ENCODE data around the gene CELF4.

The CELF4 gene

DNA sequence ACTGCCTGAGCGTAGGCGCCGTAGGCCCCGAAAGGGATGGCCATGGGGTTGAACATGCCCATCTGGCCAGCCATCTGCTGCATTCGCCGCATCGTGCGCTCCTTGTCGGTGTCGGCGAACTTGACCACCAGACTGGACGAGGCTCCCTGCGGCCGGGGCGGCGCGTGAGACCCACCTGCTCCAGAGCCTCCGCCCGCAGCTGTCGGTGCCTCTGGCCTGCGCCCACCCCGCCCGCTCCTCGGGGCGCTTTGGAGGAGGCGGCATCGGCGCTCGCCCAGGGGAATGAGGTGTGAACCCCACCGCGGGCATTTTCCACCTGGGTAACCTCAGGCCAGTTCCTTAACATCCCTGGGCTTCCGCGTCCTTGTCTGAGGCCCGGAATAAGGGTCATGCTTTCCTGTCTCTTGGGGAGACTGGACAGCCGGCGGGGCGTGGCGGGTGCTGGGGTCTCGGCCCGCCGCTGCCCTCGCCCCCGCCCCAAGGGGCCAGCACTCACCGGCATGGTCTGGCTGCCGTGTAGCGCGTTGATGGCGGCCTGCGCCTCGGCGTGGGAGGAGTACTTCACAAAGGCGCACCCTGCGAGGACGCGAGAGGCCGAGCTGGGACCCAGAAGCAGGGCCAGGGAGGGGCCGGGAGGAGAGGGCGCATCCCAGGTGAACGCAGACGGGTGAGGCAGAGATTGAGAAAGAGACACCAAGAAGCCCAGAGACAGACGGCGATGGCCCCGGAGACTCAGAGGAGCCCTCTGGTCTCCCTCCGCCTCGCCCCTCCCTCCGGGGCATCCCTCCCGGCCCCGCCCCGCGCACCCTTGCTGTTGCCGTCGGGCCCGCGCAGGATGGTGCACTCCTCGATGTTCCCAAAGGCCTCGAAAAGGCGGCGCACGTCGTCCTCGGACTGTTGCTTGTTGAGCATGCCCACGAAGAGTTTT lies 291.0 kb downstream of the CELF4 start:
- DNase-seq (ENCODE audit: insufficient read length) = no peak
- no peak for TF ChIP-seq POLR2AphosphoS5 (IDR thresholded peaks at IDR 0.05; ENCODE audit: low read depth, low read length)
- no peak for TF ChIP-seq POLR2A (IDR thresholded peaks at IDR 0.05; ENCODE audit: low read depth, low read length)
- no peak for FAIRE-seq

DNA sequence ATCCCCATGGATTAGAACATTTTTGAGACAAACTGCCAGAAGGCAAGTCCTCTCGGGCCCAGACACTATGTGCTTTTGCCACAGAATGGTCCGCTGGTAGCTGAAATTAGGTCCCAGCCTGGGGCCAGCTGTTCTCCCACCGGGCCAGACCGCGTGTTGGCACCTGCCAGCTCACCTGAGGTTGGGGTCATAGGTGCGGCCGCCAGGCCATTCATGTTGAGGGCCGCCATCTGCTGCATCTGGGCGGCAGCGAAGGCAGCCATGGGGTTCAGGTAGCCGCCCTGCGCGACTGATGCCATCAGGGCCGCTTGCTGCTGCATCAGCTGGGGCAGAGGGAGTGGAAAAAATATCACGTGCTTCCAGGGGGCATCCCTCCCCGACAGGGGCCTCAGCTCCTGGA lies 292.8 kb downstream of the CELF4 start:
- TF ChIP-seq POLR2A (IDR thresholded peaks at IDR 0.05; ENCODE audit: low read depth, low read length) (no peak), POLR2AphosphoS5 (IDR thresholded peaks at IDR 0.05; ENCODE audit: low read depth, low read length) (no peak), TAF1 (IDR thresholded peaks at IDR 0.05; ENCODE audit: borderline replicate concordance, low read depth, low read length) (no peak)
- FAIRE-seq (no peak), DNase-seq (ENCODE audit: insufficient read length) (no peak)

DNA sequence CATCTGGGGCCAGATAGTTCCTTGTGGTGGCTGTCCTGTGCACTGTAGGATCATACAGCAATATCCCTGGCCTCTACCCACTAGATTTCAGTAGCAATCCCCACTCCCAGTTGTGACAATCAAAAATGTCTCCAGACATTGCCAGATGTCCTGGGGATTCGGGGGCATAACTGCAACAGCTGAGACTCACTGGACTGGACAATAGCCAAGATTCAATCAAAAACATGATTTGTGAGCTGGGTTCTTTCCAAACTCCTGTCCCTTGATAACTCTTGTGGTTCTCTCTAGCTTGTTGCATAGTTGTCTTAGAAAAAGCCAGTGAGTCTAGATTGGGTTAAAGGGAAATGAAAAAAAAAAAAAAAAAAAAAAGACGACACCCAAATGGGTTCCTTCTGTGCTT lies 293.4 kb downstream of the CELF4 start:
- DNase-seq (ENCODE audit: insufficient read length) (no peak), FAIRE-seq (no peak)
- TF ChIP-seq POLR2A (IDR thresholded peaks at IDR 0.05; ENCODE audit: low read depth, low read length) = no peak
- TF ChIP-seq POLR2AphosphoS5 (IDR thresholded peaks at IDR 0.05; ENCODE audit: low read depth, low read length) = no peak
- no peak for TF ChIP-seq TAF1 (IDR thresholded peaks at IDR 0.05; ENCODE audit: borderline replicate concordance, low read depth, low read length)

DNA sequence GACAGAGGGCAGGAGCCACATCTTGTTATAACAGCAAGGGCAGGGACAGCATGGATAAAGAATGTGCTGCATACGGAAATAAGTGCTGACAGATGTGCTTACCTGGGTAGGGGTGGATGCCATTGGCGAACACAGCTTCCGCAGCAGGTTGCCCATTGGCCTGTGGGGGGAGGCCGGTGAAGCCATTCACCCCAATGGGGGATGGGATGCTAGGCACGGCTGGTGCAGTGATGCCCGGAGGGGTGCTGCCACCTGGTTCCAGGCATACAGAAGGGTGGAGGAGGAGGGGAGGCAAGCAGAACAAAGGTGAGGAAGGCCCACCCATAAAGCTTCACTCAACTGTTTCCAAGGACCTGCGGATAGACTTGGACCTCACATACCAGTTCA lies 294.9 kb downstream of the CELF4 start:
- FAIRE-seq (no peak), DNase-seq (ENCODE audit: insufficient read length) (no peak)
- TF ChIP-seq TAF1 (IDR thresholded peaks at IDR 0.05; ENCODE audit: borderline replicate concordance, low read depth, low read length) = no peak
- no peak for TF ChIP-seq POLR2A (IDR thresholded peaks at IDR 0.05; ENCODE audit: low read depth, low read length)
- no peak for TF ChIP-seq POLR2AphosphoS5 (IDR thresholded peaks at IDR 0.05; ENCODE audit: low read depth, low read length)

DNA sequence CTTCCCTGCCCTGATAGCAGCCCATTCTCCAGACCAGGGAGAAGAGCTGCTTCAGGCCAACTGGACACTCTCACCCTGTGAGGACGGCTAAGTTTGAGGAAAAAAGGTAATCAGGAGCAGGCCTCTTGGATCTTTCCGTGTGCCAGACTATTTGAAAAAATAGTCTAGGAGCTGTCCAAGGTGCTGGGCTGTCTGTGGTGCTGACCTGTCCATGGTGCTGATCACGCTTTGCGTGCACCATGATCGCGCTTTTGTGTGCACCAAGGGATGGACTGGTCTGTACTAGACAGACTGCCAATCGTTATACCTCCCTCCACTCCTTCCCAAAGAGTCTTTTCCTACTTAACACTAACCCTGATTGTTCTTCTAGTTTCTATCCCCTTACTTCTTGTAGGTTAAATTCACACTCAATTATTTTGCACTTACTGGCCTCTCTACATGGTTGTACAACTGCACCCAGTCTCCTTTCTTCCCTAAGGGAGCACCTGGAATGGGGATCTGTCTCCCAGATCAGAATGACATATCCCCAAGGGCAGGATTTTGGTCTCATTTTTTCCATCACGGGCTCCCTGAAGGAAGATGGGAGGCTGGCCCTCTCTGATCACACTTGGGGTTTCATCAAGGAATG lies 295.4 kb downstream of the CELF4 start:
- no peak for FAIRE-seq
- no peak for TF ChIP-seq POLR2A (IDR thresholded peaks at IDR 0.05; ENCODE audit: low read depth, low read length)
- no peak for TF ChIP-seq POLR2AphosphoS5 (IDR thresholded peaks at IDR 0.05; ENCODE audit: low read depth, low read length)
- no peak for TF ChIP-seq TAF1 (IDR thresholded peaks at IDR 0.05; ENCODE audit: borderline replicate concordance, low read depth, low read length)

DNA sequence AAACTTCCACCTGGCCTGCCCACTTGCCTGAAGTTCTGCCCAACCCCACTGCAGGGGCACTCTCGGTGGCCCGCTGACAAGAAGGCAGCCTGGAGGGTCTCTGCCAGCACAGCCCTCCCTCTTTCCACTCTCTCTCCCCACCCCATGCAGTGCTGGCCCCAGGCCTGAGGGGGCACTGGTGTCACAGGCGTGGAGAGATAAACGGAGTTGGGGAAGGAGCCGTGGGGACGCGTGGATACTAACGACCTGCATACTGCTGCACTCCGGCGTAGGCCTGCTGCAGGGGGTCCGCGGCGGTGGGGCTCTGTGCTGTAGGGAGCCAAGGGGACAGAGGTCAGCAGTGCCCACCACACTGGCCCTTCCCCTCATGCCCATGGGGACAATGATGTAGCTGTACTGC lies 299.3 kb downstream of the CELF4 start:
- FAIRE-seq (no peak), DNase-seq (ENCODE audit: insufficient read length) (no peak)
- no peak for TF ChIP-seq POLR2A (IDR thresholded peaks at IDR 0.05; ENCODE audit: low read depth, low read length)
- no peak for TF ChIP-seq TAF1 (IDR thresholded peaks at IDR 0.05; ENCODE audit: borderline replicate concordance, low read depth, low read length)
- no peak for TF ChIP-seq POLR2AphosphoS5 (IDR thresholded peaks at IDR 0.05; ENCODE audit: low read depth, low read length)

More for the DNA sequence above, 295.4 kb downstream of the CELF4 start:
- no peak for DNase-seq (ENCODE audit: insufficient read length)

DNA sequence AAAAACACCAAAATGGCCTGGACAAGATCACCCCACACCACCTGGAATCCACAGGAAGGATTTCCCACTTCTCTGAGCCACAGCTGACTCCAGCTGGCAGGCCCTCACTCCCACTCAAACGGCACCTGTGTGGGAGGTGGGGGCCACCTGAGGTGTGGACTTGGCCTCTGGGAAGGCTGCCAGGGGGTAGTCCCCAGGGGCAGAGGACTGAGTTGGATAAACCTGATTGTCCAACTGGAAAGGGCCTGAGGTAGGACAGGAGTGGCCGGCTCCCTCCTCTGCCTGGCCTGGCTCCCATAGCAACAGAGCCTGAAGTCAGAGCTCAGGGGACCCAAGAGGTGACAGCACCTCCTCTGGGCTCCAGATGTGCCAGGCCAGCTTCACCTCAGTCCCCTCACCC lies 300.2 kb downstream of the CELF4 start:
- FAIRE-seq = no peak
- TF ChIP-seq POLR2A (IDR thresholded peaks at IDR 0.05; ENCODE audit: low read depth, low read length) (no peak), TAF1 (IDR thresholded peaks at IDR 0.05; ENCODE audit: borderline replicate concordance, low read depth, low read length) (no peak), POLR2AphosphoS5 (IDR thresholded peaks at IDR 0.05; ENCODE audit: low read depth, low read length) (no peak)

DNA sequence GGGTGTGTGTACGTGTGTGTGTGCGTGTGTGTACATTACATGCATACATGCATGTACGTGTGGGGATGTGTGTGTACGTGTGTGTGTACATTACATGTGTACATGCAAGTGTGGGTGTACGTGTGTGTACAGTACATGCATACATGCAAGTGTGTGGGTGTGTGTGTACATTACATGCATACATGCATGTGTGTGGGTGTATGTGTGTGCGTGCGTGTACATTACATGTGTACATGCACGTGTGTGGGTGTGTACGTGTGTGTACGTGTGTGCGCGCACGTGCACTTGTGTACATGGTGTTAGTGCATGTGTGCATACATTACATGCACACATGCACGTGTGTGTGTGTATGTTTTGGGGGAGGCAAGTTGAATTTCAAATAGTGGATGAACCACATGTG lies 300.6 kb downstream of the CELF4 start:
- DNase-seq (ENCODE audit: insufficient read length) = no peak
- no peak for TF ChIP-seq POLR2AphosphoS5 (IDR thresholded peaks at IDR 0.05; ENCODE audit: low read depth, low read length)
- TF ChIP-seq TAF1 (IDR thresholded peaks at IDR 0.05; ENCODE audit: borderline replicate concordance, low read depth, low read length) = no peak
- TF ChIP-seq POLR2A (IDR thresholded peaks at IDR 0.05; ENCODE audit: low read depth, low read length) = no peak
- no peak for FAIRE-seq

More for the DNA sequence above, 300.2 kb downstream of the CELF4 start:
- no peak for DNase-seq (ENCODE audit: insufficient read length)

DNA sequence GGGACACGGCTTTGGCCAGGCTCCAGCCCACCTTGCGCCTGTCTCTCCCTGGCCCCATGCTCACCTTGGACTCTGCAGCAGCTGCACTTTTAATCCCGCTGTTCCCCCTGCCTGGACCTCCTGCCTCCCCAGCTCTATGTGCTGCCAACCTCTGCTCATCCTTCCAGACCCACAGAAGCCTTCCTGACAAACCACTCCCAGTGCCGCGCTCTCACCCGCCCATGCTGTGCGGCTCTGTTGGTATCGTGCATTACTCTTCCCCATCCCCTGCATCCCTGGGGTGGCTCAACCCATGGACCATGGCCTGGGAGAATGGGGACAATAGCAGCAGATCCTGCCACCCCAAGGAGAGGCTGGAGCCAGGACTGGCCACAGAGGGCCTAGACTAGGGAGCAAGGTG lies 303.6 kb downstream of the CELF4 start:
- DNase-seq (ENCODE audit: insufficient read length) (no peak), FAIRE-seq (no peak)
- no peak for TF ChIP-seq TAF1 (IDR thresholded peaks at IDR 0.05; ENCODE audit: borderline replicate concordance, low read depth, low read length)
- no peak for TF ChIP-seq POLR2AphosphoS5 (IDR thresholded peaks at IDR 0.05; ENCODE audit: low read depth, low read length)
- TF ChIP-seq POLR2A (IDR thresholded peaks at IDR 0.05; ENCODE audit: low read depth, low read length) = no peak

DNA sequence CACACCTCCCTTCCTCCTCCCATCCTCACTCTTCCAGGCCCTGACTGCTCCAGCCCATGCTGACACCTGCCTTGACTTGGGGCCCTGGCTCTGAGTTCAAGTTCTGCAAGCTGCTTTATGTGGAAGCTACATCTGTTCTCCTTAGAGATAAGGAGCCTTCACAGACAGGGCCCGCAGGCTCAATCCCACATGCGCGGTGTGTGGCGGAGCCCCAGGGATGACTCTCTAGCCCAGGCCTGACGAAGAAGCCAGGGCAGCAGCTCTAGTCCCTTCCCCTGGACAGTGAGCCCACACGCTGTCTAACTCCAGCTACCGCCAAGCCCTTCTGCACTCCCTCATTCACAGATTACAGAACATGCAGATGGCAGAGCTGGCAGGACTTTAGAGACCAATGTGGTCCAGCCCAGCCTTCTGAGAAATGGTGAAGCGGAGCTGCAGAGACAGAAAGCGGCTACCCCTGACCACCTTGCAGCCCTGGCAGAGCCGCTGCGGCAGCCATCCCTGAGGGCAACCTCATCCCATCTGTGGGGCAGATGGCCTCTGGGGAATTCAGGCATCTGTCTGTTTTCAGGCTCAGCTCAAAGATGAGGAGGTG lies 304.3 kb downstream of the CELF4 start:
- DNase-seq (ENCODE audit: insufficient read length) = no peak
- no peak for FAIRE-seq
- TF ChIP-seq POLR2A (IDR thresholded peaks at IDR 0.05; ENCODE audit: low read depth, low read length) (no peak), POLR2AphosphoS5 (IDR thresholded peaks at IDR 0.05; ENCODE audit: low read depth, low read length) (no peak), TAF1 (IDR thresholded peaks at IDR 0.05; ENCODE audit: borderline replicate concordance, low read depth, low read length) (no peak)

DNA sequence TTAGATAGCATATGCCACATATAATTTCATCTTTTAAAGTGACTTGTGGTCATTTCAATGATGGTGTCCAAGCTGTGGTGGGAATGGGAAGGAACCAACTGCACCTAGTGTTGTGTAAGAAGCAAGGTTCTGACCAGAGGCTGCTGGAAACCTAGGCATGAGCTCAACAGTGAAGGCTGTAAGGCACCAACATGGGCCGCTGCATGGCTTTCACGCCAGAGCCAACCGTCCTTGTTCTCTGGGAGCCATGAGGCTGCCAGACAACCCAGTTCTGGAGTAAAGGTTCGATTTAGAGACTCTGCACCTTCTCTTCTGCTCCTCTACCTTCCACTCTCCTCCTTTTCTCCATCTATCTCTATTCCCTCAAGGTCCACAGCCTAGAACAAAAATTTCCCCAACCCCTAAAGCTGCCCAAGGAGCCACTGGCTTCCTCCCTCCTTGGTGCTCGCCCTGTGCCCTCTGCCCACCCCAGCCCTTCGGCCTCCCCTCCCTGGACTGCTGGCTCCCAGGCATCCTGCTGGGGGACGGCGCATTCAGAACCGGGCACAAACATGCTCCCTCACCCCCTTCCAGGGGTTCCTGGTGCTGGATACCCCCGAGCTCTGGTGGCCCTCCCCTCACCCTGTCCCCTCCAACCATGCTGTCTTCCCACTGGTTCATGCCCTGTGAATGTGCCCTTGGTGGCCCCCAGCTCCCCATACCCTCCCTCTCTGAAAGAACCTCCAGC lies 305.1 kb downstream of the CELF4 start:
- FAIRE-seq (no peak), DNase-seq (ENCODE audit: insufficient read length) (no peak)
- TF ChIP-seq POLR2AphosphoS5 (IDR thresholded peaks at IDR 0.05; ENCODE audit: low read depth, low read length) (no peak), TAF1 (IDR thresholded peaks at IDR 0.05; ENCODE audit: borderline replicate concordance, low read depth, low read length) (no peak), POLR2A (IDR thresholded peaks at IDR 0.05; ENCODE audit: low read depth, low read length) (no peak)

Data from GM12892 (cell line).